Neural cell (in vitro differentiated cells): ENCODE measurements around the gene SDC3. TPM values are rescaled to one million over a fixed set of nuclear protein-coding genes. Genes with fewer than 3 reads are reported as not detected.

Experiments used
- H2AFZ ChIP-seq: fragments of 200-600, 300-800 bp; sonication (generic), shearing (Covaris generic); 2 replicates; pipeline ENCODE4 v1.6.0; 2014; ENCODE audit warnings: low read depth, mild to moderate bottlenecking, antibody characterized with exemption, low read length, moderate library complexity
- H3F3A ChIP-seq: fragments of 200-600 bp; shearing (Covaris generic); 2 replicates; pipeline ENCODE4 v1.6.1; 2016; ENCODE audit warnings: mild to moderate bottlenecking, moderate library complexity, mixed read lengths, antibody characterized with exemption, low read length; ENCODE audit not compliant: insufficient read depth, poor library complexity, severe bottlenecking
- H3K27ac ChIP-seq: fragments of 200-600, 300-800 bp; sonication (generic), shearing (Covaris generic); 2 replicates; pipeline ENCODE4 v1.5.1; 2014; ENCODE audit warnings: mild to moderate bottlenecking, low read length, moderate library complexity
- H3K27me3 ChIP-seq: fragments of 300-800, 200-600 bp; sonication (generic), shearing (Covaris generic); 2 replicates; pipeline ENCODE4 v1.6.0; 2014; ENCODE audit warnings: mild to moderate bottlenecking, low read depth, low read length, moderate library complexity; ENCODE audit not compliant: insufficient read depth
- H3K36me3 ChIP-seq: fragments of 300-800, 200-600 bp; sonication (generic), shearing (Covaris generic); 2 replicates; pipeline ENCODE4 v1.5.1; 2014; ENCODE audit warnings: mild to moderate bottlenecking, antibody characterized with exemption, low read length, moderate library complexity; ENCODE audit not compliant: insufficient read depth
- H3K4me2 ChIP-seq: fragments of 300-800, 200-600 bp; sonication (generic), shearing (Covaris generic); 2 replicates; pipeline ENCODE4 v1.6.0; 2014; ENCODE audit warnings: mild to moderate bottlenecking, low read length
- H3K4me3 ChIP-seq: fragments of 300-800, 200-600 bp; sonication (generic), shearing (Covaris generic); 2 replicates; pipeline ENCODE4 v1.5.1; 2014; ENCODE audit warnings: mild to moderate bottlenecking, low read length, moderate library complexity
- H3K79me2 ChIP-seq: fragments of 200-600 bp; shearing (Covaris generic); replicated peaks from 2 replicates; pipeline ENCODE4 v1.6.0; 2014; ENCODE audit warnings: mild to moderate bottlenecking, low read length, moderate library complexity; ENCODE audit not compliant: insufficient read depth
- H3K9ac ChIP-seq: fragments of 300-800, 200-600 bp; sonication (generic), shearing (Covaris generic); 2 replicates; pipeline ENCODE4 v1.6.1; 2016; ENCODE audit warnings: mild to moderate bottlenecking, low read length, mixed read lengths
- H3K9me2 ChIP-seq: fragments of 200-600 bp; shearing (Covaris generic); 2 replicates; pipeline ENCODE4 v1.6.1; 2016; ENCODE audit warnings: mild to moderate bottlenecking, low read length, mixed read lengths; ENCODE audit not compliant: insufficient read depth
- H3K9me3 ChIP-seq: fragments of 200-600, 300-800 bp; sonication (generic), shearing (Covaris generic); 2 replicates; pipeline ENCODE4 v1.6.1; 2016; ENCODE audit warnings: mild to moderate bottlenecking, mixed run types, low read length, moderate library complexity, mixed read lengths
- H4K20me1 ChIP-seq: fragments of 200-600 bp; shearing (Covaris generic); 2 replicates; pipeline ENCODE4 v1.6.1; 2016; ENCODE audit warnings: mild to moderate bottlenecking, mixed run types; ENCODE audit not compliant: insufficient read depth
- CTCF ChIP-seq: fragments of 450-650 bp; IDR thresholded peaks from 2 replicates; pipeline ENCODE4 v1.5.1; 2014; ENCODE audit warnings: antibody characterized with exemption, mild to moderate bottlenecking, moderate library complexity; ENCODE audit not compliant: poor library complexity, severe bottlenecking
- EP300 ChIP-seq: fragments of 450-650 bp; conservative IDR thresholded peaks from 2 replicates; pipeline ENCODE4 v1.6.1; 2014; ENCODE audit warnings: antibody characterized with exemption, mild to moderate bottlenecking, moderate library complexity; ENCODE audit not compliant: poor library complexity, severe bottlenecking
- EZH2 ChIP-seq: fragments of 200-600, 300-800 bp; shearing (Covaris generic), sonication (generic); IDR thresholded peaks from 2 replicates; pipeline ENCODE4 v1.6.1; 2014; ENCODE audit warnings: antibody characterized with exemption, low read length, borderline replicate concordance, mild to moderate bottlenecking; ENCODE audit not compliant: insufficient read depth, poor library complexity, severe bottlenecking
- MXI1 ChIP-seq: fragments of 450-650 bp; conservative IDR thresholded peaks from 2 replicates; pipeline ENCODE4 v1.6.1; 2014; ENCODE audit warnings: antibody characterized with exemption, mild to moderate bottlenecking; ENCODE audit not compliant: poor library complexity, severe bottlenecking
- POLR2AphosphoS5 ChIP-seq: IDR thresholded peaks from 2 replicates; pipeline ENCODE4 v1.6.1; 2012
- RAD21 ChIP-seq: fragments of 450-650 bp; conservative IDR thresholded peaks from 2 replicates; pipeline ENCODE4 v1.6.1; 2014; ENCODE audit warnings: antibody characterized with exemption, mild to moderate bottlenecking, moderate library complexity
- SMC3 ChIP-seq: fragments of 450-650 bp; conservative IDR thresholded peaks from 2 replicates; pipeline ENCODE4 v1.6.1; 2014; ENCODE audit warnings: antibody characterized with exemption, mild to moderate bottlenecking, moderate library complexity; ENCODE audit not compliant: poor library complexity
- TAF1 ChIP-seq: IDR thresholded peaks from 2 replicates; pipeline ENCODE4 v1.6.1; 2012; ENCODE audit warnings: low read depth
- polyA plus RNA-seq: library from polyadenylated mRNA; depleted of rRNA; stranded (reverse); fragments of >200 nt; gene quantifications from 2 replicates; pipeline ENCODE4 v1.2.3, GENCODE V29; 2014
- TF ChIP-seq, protein P1 (sequence below): IDR thresholded peaks from 2 replicates; pipeline ENCODE4 v1.6.1; 2012; ENCODE audit warnings: borderline replicate concordance

SDC3 gene
- polyA plus RNA-seq, 1 donor from 2014 or later, result 55.2 TPM

GRCh38 chr1:30874176-30874575 lies 34.4 kb downstream of the SDC3 start:
- H3K36me3 ChIP-seq, result peaks cover 21% of the 10 kb centered on the region
- TF ChIP-seq POLR2AphosphoS5 (no peak), CTCF (no peak), MXI1 (no peak), RAD21 (no peak), EP300 (no peak)
- H3K9me2 ChIP-seq, result no peaks in the 10 kb centered on the region
- no peaks in the 10 kb centered on the region for H3K27me3 ChIP-seq
- H3K27ac ChIP-seq, result no peak overlapping the region
- H3K9me3 ChIP-seq, result peaks cover 14% of the 10 kb centered on the region
- no peak overlapping the region for H3K4me3 ChIP-seq
- no peak overlapping the region for H2AFZ ChIP-seq
- no peaks in the 10 kb centered on the region for H4K20me1 ChIP-seq
- no peaks in the 10 kb centered on the region for H3F3A ChIP-seq
- H3K9ac ChIP-seq, result no peak overlapping the region
- no peak overlapping the region for H3K4me2 ChIP-seq
- peaks cover 49% of the 10 kb centered on the region for H3K79me2 ChIP-seq

- no peak overlapping the region for H2AFZ ChIP-seq
- no peaks in the 10 kb centered on the region for H3F3A ChIP-seq
- H3K4me2 ChIP-seq, result no peak overlapping the region
- H3K9me2 ChIP-seq, result no peaks in the 10 kb centered on the region
- H3K36me3 ChIP-seq, result peaks cover 21% of the 10 kb centered on the region
- TF ChIP-seq MXI1, result no peak
- TF ChIP-seq SMC3, result no peak
- no peak for TF ChIP-seq POLR2AphosphoS5
- TF ChIP-seq EP300, result no peak
- TF ChIP-seq, protein P1, sequence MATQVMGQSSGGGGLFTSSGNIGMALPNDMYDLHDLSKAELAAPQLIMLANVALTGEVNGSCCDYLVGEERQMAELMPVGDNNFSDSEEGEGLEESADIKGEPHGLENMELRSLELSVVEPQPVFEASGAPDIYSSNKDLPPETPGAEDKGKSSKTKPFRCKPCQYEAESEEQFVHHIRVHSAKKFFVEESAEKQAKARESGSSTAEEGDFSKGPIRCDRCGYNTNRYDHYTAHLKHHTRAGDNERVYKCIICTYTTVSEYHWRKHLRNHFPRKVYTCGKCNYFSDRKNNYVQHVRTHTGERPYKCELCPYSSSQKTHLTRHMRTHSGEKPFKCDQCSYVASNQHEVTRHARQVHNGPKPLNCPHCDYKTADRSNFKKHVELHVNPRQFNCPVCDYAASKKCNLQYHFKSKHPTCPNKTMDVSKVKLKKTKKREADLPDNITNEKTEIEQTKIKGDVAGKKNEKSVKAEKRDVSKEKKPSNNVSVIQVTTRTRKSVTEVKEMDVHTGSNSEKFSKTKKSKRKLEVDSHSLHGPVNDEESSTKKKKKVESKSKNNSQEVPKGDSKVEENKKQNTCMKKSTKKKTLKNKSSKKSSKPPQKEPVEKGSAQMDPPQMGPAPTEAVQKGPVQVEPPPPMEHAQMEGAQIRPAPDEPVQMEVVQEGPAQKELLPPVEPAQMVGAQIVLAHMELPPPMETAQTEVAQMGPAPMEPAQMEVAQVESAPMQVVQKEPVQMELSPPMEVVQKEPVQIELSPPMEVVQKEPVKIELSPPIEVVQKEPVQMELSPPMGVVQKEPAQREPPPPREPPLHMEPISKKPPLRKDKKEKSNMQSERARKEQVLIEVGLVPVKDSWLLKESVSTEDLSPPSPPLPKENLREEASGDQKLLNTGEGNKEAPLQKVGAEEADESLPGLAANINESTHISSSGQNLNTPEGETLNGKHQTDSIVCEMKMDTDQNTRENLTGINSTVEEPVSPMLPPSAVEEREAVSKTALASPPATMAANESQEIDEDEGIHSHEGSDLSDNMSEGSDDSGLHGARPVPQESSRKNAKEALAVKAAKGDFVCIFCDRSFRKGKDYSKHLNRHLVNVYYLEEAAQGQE, result no peak
- no peak for TF ChIP-seq CTCF
- TF ChIP-seq TAF1, result no peak
- no peak for TF ChIP-seq RAD21
- no peak for TF ChIP-seq EZH2
- peaks cover 36% of the 10 kb centered on the region for H3K79me2 ChIP-seq
- H3K4me3 ChIP-seq, result no peak overlapping the region
- no peak overlapping the region for H3K9ac ChIP-seq
- H4K20me1 ChIP-seq, result no peaks in the 10 kb centered on the region
- H3K27me3 ChIP-seq, result no peaks in the 10 kb centered on the region
- H3K9me3 ChIP-seq, result peaks cover 14% of the 10 kb centered on the region
- H3K27ac ChIP-seq, result no peak overlapping the region
Measured at GRCh38 chr1:30872948-30873263, 35.7 kb downstream of the SDC3 start.
